OCI-LY7 (cell line): ENCODE results near the gene SNX20. TPM values are rescaled to one million over a fixed set of nuclear protein-coding genes. Genes with fewer than 3 reads are reported as not detected.

ENCODE experiments used
- BruUV-seq: library from RNA; stranded (reverse); fragments of 400-500 nt; replicated peaks from 2 replicates; lab custom pipeline; 2021; lab: Mats Ljungman, UMichigan
- CTCF ChIA-PET: fragments of 300-600 bp; sonication (Branson Sonifier 250); formaldehyde crosslinking; loops from one replicate; lab custom pipeline; 2022; ENCODE audit warnings: antibody characterized with exemption; ENCODE audit not compliant: unreplicated experiment; lab: Charles Lee
- POLR2A ChIA-PET: fragments of 300-600 bp; sonication (Branson Sonifier 250); formaldehyde crosslinking; loops from one replicate; lab custom pipeline; 2022; ENCODE audit warnings: antibody characterized with exemption; lab: Charles Lee
- DNase-seq: peaks from one replicate; pipeline ENCODE4 v3.0.0-alpha.2; 2015; ENCODE audit warnings: low spot score
- H2AFZ ChIP-seq: fragments of 200-600 bp; sonication (generic), shearing (Covaris generic); 2 replicates; pipeline ENCODE4 v1.6.1; 2014; ENCODE audit warnings: mild to moderate bottlenecking, antibody characterized with exemption, low read length, moderate library complexity
- H3K27ac ChIP-seq: fragments of 200-600 bp; sonication (generic); 2 replicates; pipeline ENCODE4 v1.5.1; 2014; ENCODE audit warnings: mixed run types, low read depth, mild to moderate bottlenecking, moderate library complexity, low read length, inconsistent platforms; ENCODE audit not compliant: poor library complexity, severe bottlenecking
- H3K36me3 ChIP-seq: fragments of 200-600 bp; sonication (generic); 2 replicates; pipeline ENCODE4 v1.6.1; 2014; ENCODE audit warnings: mild to moderate bottlenecking, antibody characterized with exemption, low read length, moderate library complexity, mixed read lengths; ENCODE audit not compliant: insufficient read depth
- H3K4me1 ChIP-seq: fragments of 200-600 bp; sonication (generic); 2 replicates; pipeline ENCODE4 v1.5.1; 2014; ENCODE audit warnings: mild to moderate bottlenecking, low read length; ENCODE audit not compliant: insufficient read depth, poor library complexity, severe bottlenecking
- H3K4me2 ChIP-seq: fragments of 200-600 bp; sonication (generic); 2 replicates; pipeline ENCODE4 v1.6.1; 2014; ENCODE audit warnings: mild to moderate bottlenecking, low read length
- H3K4me3 ChIP-seq: fragments of 200-600 bp; sonication (generic); 2 replicates; pipeline ENCODE4 v1.5.1; 2014; ENCODE audit warnings: mild to moderate bottlenecking, low read depth, low read length; ENCODE audit not compliant: poor library complexity, severe bottlenecking
- H3K79me2 ChIP-seq: fragments of 200-600 bp; sonication (generic); 2 replicates; pipeline ENCODE4 v1.6.1; 2016; ENCODE audit warnings: low read depth, mild to moderate bottlenecking, low read length, moderate library complexity, mixed read lengths; ENCODE audit not compliant: insufficient read depth
- H3K9me2 ChIP-seq: fragments of 200-600 bp; sonication (generic); 2 replicates; pipeline ENCODE4 v1.6.1; 2016; ENCODE audit warnings: mild to moderate bottlenecking, low read length, mixed read lengths; ENCODE audit not compliant: insufficient read depth
- H3K9me3 ChIP-seq: fragments of 200-600 bp; sonication (generic); 2 replicates; pipeline ENCODE4 v1.6.1; 2014; ENCODE audit warnings: mild to moderate bottlenecking, mixed run types, low read length, mixed read lengths
- H4K20me1 ChIP-seq: fragments of 200-600 bp; sonication (generic); 2 replicates; pipeline ENCODE4 v1.6.1; 2014; ENCODE audit warnings: mild to moderate bottlenecking, antibody characterized with exemption, low read length, moderate library complexity, mixed read lengths; ENCODE audit not compliant: insufficient read depth
- CTCF ChIP-seq: fragments of 200-600 bp; sonication (generic); conservative IDR thresholded peaks from 2 replicates; pipeline ENCODE4 v1.5.1; 2014; ENCODE audit warnings: mild to moderate bottlenecking, antibody characterized with exemption, low read length, moderate library complexity, mixed read lengths
- EZH2phosphoT487 ChIP-seq: fragments of 200-600 bp; sonication (generic); IDR thresholded peaks from 2 replicates; pipeline ENCODE4 v1.6.1; 2018; ENCODE audit warnings: low read depth, borderline replicate concordance, mild to moderate bottlenecking, mixed run types, antibody characterized with exemption, low read length, moderate library complexity, mixed read lengths
- intact Hi-C: fragments of 100-400 bp; cut with micrococcal nuclease; formaldehyde crosslinking; loops from one replicate; pipeline ENCODE4 v1.10.0; 2022; ENCODE audit not compliant: unreplicated experiment
- total RNA-seq, 2 experiments: library from RNA; depleted of rRNA in 1 of 2; stranded (reverse); fragments of >200 nt in 1 of 2; shearing (Covaris generic) in 1 of 2; gene quantifications; 2 replicates each; pipeline ENCODE4 v1.2.3, GENCODE V29; 2014 to 2022

Gene SNX20
- total RNA-seq, 2 experiments from 2014 or later: 1.3 to 5.8 TPM

GRCh38 chr16:50659806-50660205, 21.3 kb downstream of the SNX20 start:
- TF ChIP-seq EZH2phosphoT487: no peak
- no peak for TF ChIP-seq CTCF
- no peaks in the 10 kb centered on the region for H3K9me3 ChIP-seq
- H3K4me2 ChIP-seq: no peak overlapping the region
- H3K36me3 ChIP-seq: no peaks in the 10 kb centered on the region
- H3K9me2 ChIP-seq: no peaks in the 10 kb centered on the region
- H3K27ac ChIP-seq: no peak overlapping the region
- no TSS peak for BruUV-seq
- ChIA-PET CTCF (no interaction called here), POLR2A (interaction anchor here (0.6 kb wide), 1 partner anchor 59 kb away, joined by 5 read pairs; no protein-coding TSS in a partner anchor)
- H2AFZ ChIP-seq: no peak overlapping the region
- H4K20me1 ChIP-seq: no peaks in the 10 kb centered on the region
- H3K4me1 ChIP-seq: no peaks in the 10 kb centered on the region
- DNase-seq: no peak
- no peak overlapping the region for H3K4me3 ChIP-seq
- no peaks in the 10 kb centered on the region for H3K79me2 ChIP-seq
- intact Hi-C loops: no loop called here

GRCh38 chr16:50657241-50657640, 23.9 kb downstream of the SNX20 start:
- H2AFZ ChIP-seq: no peak overlapping the region
- no peak overlapping the region for H3K4me3 ChIP-seq
- no peaks in the 10 kb centered on the region for H4K20me1 ChIP-seq
- ChIA-PET POLR2A (interaction anchor here (0.7 kb wide), 1 partner anchor 28 kb away, joined by 4 read pairs; no protein-coding TSS in a partner anchor), CTCF (no interaction called here)
- no peaks in the 10 kb centered on the region for H3K79me2 ChIP-seq
- TF ChIP-seq EZH2phosphoT487: no peak
- no peak for TF ChIP-seq CTCF
- BruUV-seq: no TSS peak
- no peaks in the 10 kb centered on the region for H3K9me3 ChIP-seq
- H3K9me2 ChIP-seq: no peaks in the 10 kb centered on the region
- H3K27ac ChIP-seq: no peak overlapping the region
- DNase-seq: no peak
- H3K36me3 ChIP-seq: no peaks in the 10 kb centered on the region
- H3K4me2 ChIP-seq: no peak overlapping the region
- intact Hi-C loops: no loop called here
- H3K4me1 ChIP-seq: no peaks in the 10 kb centered on the region

- Histone ChIP-seq H3K36me3 (no peaks in the 10 kb centered on the region), H3K4me3 (no peak overlapping the region), H3K9me3 (no peaks in the 10 kb centered on the region), H3K4me2 (no peak overlapping the region), H3K4me1 (no peaks in the 10 kb centered on the region), H2AFZ (no peak overlapping the region), H4K20me1 (no peaks in the 10 kb centered on the region), H3K9me2 (no peaks in the 10 kb centered on the region), H3K79me2 (no peaks in the 10 kb centered on the region), H3K27ac (no peak overlapping the region)
- POLR2A ChIA-PET: no interaction called here
- TF ChIP-seq EZH2phosphoT487 (no peak), CTCF (no peak)
- no TSS peak for BruUV-seq
- no peak for DNase-seq
- intact Hi-C loops: no loop called here
- CTCF ChIA-PET: no interaction called here
These were observed 25.5 kb downstream of the SNX20 start for GRCh38 chr16:50655558-50656055.
